Choroid plexus epithelial cell (primary cell): ENCODE data around the gene RBM23.

Experiments
- DNase-seq: peaks from one replicate; pipeline ENCODE4 v3.0.0-alpha.2; 2010; ENCODE audit warnings: low read depth
- H3K4me3 ChIP-seq: 2 replicates; pipeline ENCODE4 v1.5.1; 2011; ENCODE audit warnings: low read depth, mild to moderate bottlenecking, control low read depth, low read length, moderate library complexity
- TF ChIP-seq, protein P1 (sequence below): conservative IDR thresholded peaks from 2 replicates; pipeline ENCODE4 v1.5.1; 2011; ENCODE audit warnings: low read depth, mild to moderate bottlenecking, control low read depth, inconsistent platforms, low read length, moderate library complexity

Gene RBM23

DNA sequence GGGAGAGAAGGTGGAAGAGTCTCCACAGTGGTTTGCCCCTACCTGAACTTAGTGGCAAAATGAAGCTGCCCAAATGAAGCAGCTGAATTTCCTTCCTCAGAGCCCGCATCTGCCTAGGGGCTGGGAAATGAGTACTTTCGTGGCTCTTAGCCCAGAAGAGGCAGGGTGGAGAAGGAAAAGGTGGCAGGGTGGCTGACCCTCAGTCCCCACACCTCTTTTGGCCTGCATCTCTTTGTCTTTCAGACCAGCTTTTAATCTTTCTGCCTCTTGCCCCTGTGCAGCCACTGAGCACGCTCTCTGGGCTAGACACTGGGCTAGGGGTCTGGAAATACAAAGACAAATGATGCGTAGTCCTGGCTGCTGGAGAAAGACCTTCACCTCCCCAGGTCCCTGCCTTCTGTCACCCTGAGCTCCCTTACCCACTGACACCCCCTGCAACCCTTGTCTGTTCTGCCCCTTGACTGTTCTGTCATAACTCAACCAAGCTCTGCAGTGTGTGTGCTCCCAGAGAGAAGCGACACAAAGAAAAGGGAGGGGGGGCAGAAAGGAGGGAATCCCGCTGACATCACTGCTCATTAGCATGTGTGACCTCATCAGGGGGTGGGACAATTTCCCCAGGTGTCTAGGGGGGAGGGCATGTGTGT, 36.3 kb downstream of the RBM23 start:
- H3K4me3 ChIP-seq: no peak overlapping the region
- TF ChIP-seq, protein P1, sequence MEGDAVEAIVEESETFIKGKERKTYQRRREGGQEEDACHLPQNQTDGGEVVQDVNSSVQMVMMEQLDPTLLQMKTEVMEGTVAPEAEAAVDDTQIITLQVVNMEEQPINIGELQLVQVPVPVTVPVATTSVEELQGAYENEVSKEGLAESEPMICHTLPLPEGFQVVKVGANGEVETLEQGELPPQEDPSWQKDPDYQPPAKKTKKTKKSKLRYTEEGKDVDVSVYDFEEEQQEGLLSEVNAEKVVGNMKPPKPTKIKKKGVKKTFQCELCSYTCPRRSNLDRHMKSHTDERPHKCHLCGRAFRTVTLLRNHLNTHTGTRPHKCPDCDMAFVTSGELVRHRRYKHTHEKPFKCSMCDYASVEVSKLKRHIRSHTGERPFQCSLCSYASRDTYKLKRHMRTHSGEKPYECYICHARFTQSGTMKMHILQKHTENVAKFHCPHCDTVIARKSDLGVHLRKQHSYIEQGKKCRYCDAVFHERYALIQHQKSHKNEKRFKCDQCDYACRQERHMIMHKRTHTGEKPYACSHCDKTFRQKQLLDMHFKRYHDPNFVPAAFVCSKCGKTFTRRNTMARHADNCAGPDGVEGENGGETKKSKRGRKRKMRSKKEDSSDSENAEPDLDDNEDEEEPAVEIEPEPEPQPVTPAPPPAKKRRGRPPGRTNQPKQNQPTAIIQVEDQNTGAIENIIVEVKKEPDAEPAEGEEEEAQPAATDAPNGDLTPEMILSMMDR: no peak
- peak; percentile 57 for DNase-seq

DNA sequence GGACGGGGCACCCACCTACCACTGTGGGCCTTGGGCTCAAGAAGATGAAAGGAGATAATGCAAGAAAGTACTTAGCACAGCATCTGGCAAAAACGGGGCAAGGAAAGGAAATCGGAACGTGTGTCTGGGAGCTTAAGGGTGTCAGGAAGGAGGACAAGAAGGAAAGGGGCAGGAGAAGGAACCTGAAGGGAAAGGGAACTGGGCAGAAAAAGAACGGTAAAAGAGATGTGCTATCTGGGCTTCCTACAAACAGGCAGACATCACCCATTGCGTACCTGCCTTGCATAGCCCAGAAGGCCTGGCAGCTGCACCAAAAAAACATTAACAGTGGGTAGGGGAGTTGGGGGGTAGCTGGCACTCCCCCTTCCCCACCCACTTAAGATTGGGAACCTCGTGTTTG, 36.9 kb downstream of the RBM23 start:
- no peak for DNase-seq
- TF ChIP-seq, protein P1: no peak
- H3K4me3 ChIP-seq: no peak overlapping the region

DNA sequence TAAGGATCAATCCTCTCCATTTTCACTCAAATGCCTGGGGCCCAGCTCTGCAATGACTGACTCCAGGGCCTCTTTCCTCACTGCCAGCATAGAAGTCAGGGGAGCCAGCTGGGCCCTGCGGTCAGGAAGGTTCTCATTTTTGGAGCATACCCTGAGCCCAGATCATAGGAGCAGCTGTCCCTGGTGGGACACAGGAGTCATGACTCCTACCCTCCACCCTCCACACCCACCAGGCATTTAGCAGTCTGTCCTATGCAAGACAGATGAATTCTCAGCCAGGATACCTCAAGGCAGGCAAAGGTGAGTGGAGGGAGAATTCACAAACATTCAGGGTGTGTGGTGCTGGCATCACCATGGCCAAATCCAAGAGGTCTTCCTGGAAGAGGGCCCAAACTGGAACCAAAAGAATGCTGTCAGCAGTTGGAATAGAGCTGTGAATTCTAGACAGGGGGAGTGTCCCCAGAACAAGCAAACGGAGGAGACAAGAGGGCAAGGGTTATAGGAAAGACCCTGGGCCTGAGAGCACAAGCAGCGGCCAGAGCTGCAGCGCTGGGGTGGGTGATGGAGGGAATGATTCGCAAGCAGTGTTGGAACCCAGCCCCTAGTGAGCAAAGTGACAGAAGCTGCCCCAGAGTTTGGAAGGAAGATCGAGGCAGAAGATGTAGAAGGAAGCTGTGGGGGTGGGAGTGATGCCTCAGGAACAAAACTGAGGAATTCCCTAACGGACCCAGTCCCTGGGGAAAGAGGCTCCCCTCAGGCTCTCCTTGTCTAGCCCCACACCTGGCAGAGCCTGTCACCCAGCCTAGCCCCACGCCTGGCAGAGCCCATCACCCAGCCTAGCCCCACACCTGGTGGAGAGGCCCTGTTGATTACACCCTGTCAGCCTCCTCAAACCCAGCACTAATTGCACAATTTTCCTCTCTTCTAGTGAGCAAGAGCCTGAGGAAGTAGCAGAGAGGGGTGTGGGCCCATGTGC, 40.4 kb downstream of the RBM23 start:
- DNase-seq: no peak
- no peak overlapping the region for H3K4me3 ChIP-seq
- TF ChIP-seq, protein P1: no peak

DNA sequence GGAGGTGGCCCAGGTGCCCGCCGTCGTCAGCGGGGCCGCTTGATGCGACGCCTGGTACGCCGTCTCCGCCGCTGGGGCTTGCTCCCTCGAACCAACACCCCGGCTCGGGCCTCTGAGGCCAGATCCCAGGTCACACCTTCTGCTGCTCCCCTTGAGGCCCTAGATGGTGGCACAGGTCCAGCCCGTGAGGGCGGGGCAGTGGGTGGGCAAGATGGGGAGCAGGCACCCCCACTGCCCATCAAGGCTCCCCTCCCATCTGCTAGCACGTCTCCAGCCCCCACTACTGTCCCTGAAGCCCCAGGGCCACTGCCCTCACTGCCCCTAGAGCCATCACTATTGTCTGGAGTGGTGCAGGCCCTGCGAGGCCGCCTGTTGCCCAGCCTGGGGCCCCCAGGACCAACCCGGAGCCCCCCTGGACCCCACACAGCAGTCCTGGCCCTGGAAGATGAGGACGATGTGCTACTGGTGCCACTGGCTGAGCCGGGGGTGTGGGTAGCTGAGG, 41.9 kb downstream of the RBM23 start:
- no peak overlapping the region for H3K4me3 ChIP-seq
- TF ChIP-seq, protein P1: no peak
- DNase-seq: no peak

DNA sequence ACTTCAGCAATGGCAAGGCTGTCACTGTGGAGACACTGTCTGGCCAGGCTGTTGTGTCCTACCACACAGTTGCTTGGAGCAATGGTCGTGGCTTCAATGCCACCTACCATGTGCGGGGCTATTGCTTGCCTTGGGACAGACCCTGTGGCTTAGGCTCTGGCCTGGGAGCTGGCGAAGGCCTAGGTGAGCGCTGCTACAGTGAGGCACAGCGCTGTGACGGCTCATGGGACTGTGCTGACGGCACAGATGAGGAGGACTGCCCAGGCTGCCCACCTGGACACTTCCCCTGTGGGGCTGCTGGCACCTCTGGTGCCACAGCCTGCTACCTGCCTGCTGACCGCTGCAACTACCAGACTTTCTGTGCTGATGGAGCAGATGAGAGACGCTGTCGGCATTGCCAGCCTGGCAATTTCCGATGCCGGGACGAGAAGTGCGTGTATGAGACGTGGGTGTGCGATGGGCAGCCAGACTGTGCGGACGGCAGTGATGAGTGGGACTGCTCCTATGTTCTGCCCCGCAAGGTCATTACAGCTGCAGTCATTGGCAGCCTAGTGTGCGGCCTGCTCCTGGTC, 43.1 kb downstream of the RBM23 start:
- TF ChIP-seq, protein P1: no peak
- DNase-seq: no peak
- no peak overlapping the region for H3K4me3 ChIP-seq

DNA sequence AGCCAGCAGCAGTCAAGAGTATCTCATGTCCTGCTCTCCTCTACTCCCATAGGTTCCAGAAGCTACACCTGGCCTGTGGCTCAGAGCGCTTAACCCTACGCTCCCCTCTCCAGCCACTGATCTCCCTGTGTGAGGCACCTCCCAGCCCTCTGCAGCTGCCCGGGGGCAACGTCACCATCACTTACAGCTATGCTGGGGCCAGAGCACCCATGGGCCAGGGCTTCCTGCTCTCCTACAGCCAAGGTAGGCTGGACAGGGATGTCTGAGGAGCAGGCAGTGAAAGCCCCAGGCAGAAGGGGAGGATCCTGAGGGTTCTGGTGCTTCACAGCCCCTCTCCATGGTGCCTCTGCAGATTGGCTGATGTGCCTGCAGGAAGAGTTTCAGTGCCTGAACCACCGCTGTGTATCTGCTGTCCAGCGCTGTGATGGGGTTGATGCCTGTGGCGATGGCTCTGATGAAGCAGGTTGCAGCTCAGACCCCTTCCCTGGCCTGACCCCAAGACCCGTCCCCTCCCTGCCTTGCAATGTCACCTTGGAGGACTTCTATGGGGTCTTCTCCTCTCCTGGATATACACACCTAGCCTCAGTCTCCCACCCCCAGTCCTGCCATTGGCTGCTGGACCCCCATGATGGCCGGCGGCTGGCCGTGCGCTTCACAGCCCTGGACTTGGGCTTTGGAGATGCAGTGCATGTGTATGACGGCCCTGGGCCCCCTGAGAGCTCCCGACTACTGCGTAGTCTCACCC, 43.8 kb downstream of the RBM23 start:
- TF ChIP-seq, protein P1: no peak
- DNase-seq: no peak
- no peak overlapping the region for H3K4me3 ChIP-seq
